ENCODE measurements around the gene SUCLA2.

SUCLA2 gene

DNA sequence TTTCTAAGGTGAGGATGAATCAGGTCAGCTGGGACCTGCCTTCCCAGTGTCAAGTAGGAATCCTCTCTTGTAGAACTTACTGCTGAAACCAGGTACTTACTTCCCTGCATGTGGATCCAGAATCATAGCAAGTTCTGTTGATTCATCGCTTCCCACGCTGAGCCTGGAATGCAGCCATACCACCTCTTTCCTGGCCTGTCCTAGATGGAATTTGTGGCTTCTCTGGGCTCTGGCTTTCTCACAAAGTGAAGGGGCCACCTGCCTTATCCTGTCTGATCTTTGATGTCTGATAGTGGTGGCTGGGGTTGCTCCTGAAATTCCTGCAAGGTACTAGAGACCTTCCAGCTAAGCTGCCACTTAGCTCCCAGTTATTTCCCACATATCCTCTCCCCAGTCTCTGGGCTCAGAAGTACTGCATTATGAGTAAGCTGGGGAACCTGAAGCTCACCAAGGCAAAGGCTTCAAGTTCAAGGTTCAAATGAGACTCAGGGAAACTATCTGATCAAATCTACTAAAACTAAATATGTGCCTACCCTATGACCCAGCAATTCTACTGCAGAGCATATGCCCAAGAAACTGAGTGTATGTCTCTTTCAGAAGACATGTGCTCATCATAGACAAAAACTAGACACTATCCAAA is 103.5 kb downstream of the SUCLA2 start:
- DNase-seq, result no peak

DNA sequence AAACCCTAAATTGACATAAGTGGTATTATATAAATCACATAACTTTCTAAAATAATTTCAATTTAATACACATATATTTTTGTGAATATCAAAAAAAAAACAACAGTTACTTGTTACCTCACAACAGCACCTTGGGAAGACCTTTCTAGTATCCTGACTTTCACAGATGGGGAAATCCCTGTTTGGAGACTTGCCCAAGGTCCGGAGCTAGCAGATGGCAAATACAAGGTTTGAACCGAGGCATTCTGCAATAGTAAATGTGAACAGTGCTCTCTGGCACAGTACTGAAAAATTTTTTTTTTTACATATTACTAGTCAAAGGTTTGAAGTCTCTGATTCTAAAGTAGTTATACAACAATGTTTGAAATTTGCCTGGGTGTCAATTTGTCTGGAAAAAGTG is 104.5 kb downstream of the SUCLA2 start:
- DNase-seq, result no peak

DNA sequence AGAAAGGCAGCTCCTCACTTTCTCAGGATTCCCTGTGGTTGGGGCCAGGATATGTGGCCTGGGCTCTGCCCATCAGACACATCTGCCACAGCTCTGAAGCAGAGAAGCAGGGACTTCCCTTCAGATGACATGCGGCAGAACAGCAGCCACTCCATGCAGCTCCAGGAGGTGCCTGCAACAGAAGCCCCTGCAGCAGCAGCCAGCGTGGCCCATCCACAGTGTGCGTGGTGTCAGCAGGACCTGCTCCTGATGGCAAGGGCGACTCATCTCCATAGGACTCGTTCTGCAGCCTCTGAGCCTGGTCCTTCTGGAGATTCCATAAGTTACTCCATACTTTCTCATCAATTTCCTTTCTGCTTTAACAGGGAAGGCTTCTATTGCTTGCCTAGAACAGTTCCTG is 105.0 kb downstream of the SUCLA2 start:
- no peak for DNase-seq

DNA sequence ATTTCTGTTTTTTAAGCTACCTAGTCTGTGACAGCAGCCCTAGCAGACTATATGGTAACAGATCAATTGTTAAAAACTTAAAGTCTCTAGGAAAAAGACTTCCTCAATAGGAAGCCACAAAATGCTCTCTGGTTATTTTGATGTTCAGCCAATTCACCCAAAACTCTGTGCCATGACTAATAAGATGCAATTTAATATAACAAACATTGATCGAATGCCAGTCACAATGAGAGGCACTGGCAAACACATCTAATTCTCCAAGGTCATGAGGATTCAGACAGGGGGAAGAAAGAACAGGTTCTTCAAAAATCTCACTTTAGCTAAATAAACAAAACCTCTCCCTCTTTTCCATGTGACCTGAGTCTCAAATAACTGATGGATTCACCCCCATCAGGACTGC is 107.5 kb downstream of the SUCLA2 start:
- DNase-seq, result no peak
